HG03135 (cell line): Measurements from ENCODE around the gene FALEC.

Source experiments
- ATAC-seq: cut with Tn5 transposase; IDR thresholded peaks from one replicate; pipeline ENCODE4 v1.9.1; 2021; ENCODE audit warnings: mild to moderate bottlenecking, moderate library complexity; ENCODE audit not compliant: unreplicated experiment

The FALEC gene

DNA sequence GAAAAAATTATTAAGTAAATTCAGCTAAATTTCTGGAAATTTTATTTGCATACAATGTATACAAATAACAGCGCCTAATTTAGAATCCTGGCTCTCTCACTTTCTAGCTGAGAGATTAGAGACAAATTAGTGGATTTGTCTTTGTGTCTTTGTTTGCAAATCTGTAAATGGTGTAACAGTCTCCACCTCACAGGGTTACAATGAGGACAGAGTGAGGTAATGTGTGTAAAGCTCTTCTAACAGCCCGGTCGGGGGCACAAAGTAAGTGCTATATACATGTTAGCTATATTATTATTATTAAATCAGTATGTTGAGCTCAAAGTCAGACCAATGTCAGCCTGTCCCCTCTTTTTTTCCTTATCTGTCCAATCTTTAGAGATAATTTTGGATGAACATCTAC, 28.7 kb downstream of the FALEC start:
- ATAC-seq = no peak

DNA sequence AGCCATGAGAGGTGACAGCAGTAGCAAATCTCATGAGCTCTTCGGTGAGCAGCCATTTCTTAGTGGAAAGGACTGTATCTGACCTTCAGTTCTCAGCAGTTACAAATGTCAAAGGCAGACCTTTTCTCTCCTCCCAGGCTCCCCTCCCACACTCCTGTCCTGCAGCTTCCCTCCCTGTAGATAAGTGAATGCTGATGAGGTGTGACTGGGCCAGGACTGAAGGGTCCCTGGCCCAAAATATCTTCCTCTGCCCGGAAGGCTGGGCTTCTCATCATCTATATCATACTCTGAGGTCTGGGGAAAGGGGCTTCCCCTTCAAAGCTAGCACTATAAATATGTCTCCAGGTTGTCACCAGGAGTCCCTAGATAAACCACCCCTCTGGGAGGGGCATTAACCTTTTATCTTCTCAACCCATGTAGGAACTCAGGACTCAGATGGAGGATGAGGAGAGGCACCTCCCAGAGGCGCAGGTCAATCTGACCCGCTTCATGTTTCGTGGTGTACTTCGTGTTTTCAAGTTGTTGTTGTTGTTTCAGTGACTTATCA, 30.0 kb downstream of the FALEC start:
- no peak for ATAC-seq

DNA sequence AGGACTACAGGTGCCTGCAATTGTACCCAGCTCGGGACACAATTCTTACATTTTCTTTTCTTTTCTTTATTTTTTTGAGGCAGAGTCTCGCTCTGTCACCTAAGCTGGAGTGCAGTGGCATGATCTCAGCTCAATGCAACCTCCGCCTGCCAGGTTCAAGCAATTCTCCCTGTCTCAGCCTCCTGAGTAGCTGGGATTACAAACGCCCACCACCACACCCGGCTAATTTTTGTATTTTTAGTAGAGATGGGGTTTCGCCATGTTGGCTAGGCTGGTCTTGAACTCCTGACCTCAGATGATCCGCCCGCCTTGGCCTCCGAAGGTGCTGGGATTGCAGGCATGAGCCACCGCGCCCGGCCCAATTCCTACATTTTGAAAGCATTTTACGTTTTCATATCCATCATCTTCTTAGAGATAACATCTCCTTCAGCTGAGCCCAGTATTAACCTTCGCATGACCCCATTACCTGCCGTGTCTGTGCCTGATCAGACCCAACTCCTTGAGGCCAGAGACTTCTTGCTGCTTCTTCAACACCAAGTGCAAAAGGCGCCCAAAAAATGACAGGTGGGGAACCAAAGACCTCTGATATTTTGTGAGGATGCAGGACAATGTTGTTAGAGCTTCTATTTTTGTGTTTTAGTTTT, 30.9 kb downstream of the FALEC start:
- no peak for ATAC-seq

DNA sequence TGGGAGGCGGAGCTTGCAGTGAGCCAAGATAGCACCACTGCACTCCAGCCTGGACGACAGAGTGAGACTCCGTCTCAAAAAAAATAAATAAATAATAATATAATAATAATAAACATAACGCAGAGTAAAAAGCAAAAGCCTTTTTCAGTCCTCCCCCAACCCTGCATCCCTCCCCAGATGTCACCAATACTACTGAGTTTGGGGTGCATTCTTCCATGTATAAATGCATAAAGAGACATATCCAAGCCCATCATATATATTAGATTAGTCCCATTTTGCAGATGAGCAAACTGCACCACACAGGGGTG, 32.7 kb downstream of the FALEC start:
- no peak for ATAC-seq

DNA sequence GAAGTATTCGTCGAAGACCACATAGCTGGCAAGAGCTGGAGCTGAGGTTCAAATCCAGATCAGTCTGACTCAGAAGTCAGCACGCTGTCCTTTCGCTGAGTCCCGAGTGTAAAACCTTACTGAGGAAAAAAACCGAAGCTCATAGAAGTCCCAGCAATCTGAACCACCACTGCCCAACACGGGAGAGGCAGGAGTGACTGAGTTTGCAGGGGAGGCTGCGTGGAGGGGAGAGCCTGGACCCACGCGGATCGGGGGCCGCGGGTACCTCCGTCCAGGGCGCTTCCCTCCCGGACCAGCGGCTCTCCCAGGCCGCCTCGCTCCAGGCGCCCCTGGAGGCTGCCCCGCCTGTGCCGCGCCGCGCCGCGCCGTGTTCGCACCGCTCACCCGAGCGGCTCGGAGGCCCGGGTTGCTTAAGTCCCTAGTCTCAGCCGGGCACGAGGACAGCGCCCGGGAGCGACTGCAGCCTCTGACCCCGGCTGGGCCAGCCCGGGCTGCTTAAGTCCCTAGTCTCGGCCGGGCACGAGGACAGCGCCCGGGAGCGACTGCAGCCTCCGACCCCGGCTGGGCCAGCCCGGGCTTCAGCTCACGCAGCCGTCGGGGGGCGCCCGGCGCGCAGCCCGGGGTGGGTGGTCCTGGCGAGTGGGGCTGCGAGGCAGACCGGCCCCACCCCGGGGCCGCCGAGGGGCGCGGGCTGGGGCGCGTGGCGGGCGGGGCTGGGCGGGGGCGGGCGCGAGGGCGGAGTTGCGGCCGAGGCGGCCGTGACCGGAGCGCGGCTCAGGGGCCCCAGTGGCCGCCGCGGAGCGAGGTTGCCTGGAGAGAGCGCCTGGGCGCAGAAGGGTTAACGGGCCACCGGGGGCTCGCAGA, 33.3 kb downstream of the FALEC start, which contains the start of gene ADAMTSL4:
ADAMTSL4 (plus strand) TSS at position 777 of the 864 bp plus-strand sequence. CDS start 2,881 bp downstream, outside the sequence.
- no peak for ATAC-seq

DNA sequence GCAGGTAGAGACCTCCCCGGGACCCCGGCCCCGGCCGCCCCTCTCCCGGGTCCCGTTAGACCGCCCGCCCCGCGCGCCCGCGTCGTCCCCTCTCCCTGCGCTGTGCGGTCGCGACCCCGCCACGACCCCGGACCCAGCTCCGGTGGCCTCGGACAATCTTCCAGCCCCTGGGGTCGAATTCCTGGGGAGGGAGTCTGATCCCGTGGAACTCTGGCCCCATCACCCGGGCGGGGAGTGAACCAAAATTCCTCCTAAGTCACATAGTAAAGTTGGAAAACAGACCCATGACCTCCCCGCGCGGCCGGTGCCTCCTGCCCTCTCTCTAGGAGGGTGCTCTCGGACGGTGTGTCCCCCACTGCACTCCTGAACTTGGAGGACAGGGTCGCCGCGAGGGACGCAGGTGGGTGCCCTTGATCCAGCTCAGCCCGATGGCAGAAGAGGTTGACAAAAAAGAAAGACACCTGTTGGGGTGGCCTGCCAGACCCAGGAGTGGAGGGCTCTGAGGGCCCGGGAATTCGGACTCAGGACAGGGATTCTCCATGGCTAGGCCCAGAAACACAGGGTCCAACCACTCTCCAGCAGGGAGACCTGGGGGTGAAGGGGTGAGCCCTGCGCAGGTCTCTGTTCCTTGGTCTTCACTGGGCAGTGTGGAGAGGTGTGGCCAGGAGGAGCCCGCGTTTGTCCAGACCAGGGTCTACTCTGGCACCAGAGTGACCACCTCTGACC, 34.1 kb downstream of the FALEC start:
- ATAC-seq = no peak

DNA sequence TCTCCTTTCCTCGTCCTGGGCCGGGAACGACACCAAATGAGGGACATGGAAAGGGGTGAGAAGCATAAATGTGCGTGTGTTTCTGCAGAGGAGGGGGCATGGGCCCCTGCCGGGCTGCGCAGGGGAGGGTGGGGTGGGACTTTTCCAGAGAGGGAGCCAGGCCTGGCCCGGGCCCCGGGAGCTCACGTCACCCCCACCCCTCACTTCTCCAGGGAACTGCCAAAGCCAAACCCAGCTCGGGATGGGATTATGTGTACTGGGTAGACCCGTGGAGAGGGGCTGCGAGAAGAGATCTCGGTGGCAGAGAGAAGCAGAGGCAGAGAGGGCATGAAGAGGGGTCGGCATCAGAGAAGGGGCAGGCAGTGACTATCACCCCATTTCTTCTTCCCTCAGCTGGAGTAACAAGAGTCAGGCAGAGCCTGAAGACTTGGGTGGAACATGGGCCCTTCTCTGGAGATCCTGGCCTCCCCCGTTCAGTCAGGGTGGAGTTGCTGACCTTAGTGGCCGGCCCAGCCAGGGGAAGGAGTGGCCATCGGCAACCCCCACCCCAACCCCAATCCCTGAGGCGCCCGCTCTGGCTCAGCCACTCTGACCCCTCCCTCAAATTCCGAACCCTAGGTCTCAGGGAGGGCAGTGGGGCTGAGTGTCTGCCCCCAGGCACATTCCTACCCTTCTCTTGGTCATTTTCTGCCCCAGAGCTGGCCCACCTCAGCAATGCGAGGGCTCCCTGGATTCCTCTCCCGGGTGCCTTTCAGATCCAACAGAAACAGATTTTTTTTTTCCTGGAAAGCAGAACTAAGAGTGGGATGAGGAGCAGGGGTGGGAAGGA, 34.9 kb downstream of the FALEC start:
- ATAC-seq = no peak

DNA sequence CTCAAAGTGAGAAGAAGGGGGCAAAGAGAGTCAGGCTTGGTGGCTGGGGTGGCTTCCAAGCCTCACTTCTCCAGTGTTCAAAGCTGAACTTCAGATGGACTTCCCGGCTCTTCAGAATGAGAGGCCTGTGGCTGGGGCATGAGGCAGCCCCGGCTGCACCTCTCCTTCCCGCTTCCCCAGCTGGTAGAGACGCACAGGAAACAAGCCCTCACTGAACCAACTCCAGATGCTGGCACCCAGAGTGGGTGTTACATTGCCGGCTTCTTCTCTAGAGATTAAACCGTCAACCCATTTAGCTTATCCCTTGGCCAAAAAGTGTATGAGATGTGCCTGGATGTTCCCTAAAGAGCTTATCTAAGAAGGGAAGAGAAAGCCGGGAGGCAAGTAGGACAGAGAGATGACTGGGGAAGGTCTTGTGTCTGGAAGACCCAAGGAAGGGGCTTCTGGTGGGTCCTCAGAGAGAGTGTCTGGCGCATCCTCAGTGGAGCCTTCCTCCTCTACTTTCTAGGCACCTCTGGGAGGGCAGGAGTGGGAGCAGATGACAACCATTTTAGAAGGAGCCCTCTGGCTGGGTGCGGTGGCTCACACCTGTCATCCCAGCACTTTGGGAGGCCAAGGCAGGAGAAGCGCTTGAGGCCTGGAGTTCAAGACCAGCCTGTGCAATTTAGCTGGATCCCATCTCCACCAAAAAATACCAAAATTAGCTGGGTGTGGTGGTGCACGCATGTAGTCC, 35.7 kb downstream of the FALEC start:
- no peak for ATAC-seq

DNA sequence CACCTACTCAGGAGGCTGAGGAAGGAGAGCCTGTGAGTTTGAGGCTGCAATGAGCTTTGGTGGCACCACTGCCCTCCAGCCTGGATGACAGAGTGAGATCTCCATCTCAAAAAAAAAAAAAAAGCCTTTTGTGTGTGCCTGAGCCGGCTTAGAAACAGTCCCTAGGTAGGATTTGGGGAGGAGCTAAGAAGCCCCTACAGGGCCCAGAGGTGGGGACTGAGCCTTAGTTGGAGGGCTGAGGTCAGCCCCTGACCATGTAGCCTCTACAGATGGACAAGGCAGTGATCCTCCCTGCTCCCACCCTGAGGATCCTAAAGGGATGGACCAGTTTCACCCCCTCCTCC, 36.2 kb downstream of the FALEC start:
- no peak for ATAC-seq

DNA sequence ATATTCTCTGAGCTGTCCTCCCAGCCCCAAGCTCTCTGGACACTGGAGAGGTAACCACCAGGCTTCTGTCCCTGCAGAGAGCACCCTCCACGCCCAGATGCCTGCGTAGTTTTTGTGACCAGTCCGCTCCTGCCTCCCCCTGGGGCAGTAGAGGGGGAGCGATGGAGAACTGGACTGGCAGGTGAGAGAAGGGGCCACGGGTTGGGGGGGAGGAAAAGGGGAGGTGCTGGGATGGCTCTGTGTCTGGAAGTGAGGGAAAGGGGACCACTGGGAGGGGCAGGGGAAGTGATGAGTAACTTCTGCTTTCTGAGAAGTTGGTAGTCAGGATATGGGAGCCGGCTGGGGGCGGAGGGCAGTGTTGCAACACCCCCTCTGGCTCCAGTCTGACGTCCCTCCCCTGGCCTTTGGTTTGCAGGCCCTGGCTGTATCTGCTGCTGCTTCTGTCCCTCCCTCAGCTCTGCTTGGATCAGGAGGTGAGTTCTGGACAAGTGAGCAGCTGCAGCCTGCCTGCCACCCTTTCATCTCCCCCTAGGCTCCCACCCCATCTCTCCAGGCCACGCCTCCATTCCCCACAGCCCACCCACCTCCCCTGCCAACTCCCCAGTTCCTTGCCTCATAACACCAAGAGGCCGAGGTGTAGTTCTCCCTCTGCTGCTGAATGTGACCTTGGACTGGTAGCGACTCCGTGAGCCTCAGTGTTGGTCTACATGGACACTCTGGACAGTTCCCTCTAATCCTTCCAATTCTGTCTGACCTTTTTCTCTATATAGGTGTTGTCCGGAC, 36.8 kb downstream of the FALEC start:
- no peak for ATAC-seq

DNA sequence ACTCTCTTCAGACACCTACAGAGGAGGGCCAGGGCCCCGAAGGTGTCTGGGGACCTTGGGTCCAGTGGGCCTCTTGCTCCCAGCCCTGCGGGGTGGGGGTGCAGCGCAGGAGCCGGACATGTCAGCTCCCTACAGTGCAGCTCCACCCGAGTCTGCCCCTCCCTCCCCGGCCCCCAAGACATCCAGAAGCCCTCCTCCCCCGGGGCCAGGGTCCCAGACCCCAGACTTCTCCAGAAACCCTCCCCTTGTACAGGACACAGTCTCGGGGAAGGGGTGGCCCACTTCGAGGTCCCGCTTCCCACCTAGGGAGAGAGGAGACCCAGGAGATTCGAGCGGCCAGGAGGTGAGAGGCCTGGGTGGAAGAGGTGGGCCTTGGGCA, 37.3 kb downstream of the FALEC start:
- no peak for ATAC-seq

DNA sequence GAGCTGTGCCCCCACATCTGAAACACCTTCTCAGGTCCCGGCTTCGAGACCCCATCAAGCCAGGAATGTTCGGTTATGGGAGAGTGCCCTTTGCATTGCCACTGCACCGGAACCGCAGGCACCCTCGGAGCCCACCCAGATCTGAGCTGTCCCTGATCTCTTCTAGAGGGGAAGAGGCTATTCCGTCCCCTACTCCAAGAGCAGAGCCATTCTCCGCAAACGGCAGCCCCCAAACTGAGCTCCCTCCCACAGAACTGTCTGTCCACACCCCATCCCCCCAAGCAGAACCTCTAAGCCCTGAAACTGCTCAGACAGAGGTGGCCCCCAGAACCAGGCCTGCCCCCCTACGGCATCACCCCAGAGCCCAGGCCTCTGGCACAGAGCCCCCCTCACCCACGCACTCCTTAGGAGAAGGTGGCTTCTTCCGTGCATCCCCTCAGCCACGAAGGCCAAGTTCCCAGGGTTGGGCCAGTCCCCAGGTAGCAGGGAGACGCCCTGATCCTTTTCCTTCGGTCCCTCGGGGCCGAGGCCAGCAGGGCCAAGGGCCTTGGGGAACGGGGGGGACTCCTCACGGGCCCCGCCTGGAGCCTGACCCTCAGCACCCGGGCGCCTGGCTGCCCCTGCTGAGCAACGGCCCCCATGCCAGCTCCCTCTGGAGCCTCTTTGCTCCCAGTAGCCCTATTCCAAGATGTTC, 38.0 kb downstream of the FALEC start:
- no peak for ATAC-seq

DNA sequence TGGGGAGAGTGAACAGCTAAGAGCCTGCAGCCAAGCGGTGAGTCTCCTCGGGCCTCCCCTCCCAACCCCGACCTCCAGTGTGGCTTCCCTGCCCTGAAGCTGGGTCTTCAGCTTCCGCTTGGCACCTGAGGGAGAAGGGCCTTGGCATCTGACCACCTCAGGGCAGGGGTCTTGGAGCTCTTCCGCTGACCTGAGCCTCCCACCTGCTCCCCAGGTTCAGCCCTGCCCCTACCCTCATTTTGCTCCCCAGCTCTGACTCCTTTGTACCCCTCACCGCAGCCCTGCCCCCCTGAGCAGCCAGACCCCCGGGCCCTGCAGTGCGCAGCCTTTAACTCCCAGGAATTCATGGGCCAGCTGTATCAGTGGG, 38.5 kb downstream of the FALEC start:
- ATAC-seq = no peak

DNA sequence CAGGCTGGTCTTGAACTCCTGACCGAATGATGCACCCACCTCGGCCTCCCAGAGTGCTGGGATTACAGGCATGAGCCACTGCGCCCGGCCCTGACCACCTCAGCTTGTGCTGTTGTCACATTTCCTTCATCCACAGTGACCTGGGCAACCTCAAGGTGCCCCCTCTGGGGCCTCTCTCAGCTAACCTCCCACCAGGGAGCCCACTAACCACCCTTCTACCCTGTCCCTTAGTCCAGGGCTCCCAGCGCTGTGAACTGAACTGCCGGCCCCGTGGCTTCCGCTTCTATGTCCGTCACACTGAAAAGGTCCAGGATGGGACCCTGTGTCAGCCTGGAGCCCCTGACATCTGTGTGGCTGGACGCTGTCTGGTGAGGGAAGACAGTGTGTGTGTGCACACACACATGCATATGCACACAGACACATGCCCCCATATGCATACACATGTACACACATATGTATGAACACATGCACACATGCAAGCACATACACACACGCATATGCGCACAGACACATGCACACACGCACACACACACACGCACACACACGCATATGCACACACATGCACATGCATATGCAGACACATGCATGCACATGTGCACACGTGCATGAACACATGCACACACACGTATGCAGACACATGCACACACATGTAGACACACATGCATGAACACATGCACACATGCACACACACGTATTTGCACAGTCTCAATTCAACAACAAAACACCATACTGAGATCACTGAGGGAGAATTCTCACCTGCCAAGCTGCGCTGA, 39.8 kb downstream of the FALEC start:
- no peak for ATAC-seq

DNA sequence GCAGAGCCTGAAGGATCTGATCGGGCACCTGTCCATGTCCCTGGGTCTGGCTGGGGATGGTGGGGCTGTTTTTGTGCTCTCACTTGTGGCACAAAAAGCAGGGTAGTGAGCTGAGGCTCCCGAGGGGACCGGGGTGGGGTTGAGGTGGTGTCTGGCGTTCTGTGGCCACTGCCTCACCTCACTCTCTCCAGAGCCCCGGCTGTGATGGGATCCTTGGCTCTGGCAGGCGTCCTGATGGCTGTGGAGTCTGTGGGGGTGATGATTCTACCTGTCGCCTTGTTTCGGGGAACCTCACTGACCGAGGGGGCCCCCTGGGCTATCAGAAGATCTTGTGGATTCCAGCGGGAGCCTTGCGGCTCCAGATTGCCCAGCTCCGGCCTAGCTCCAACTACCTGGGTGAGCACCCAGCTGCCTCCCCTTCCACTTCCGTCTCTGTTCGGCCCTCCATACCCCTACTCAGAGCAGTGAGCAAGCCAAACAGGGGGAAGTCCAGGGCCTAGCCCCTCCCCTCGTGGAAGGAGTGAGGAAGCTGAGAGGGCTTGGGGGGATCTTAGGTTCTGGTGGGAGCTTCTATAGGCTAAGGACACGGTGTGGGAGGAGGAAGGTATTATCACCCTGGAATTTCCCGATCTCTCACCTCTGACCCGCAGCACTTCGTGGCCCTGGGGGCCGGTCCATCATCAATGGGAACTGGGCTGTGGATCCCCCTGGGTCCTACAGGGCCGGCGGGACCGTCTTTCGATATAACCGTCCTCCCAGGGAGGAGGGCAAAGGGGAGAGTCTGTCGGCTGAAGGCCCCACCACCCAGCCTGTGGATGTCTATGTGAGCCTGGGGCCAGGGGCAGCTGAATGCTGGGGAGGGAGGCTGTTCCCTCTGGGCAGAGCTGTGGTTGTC, 40.7 kb downstream of the FALEC start:
- ATAC-seq = no peak

DNA sequence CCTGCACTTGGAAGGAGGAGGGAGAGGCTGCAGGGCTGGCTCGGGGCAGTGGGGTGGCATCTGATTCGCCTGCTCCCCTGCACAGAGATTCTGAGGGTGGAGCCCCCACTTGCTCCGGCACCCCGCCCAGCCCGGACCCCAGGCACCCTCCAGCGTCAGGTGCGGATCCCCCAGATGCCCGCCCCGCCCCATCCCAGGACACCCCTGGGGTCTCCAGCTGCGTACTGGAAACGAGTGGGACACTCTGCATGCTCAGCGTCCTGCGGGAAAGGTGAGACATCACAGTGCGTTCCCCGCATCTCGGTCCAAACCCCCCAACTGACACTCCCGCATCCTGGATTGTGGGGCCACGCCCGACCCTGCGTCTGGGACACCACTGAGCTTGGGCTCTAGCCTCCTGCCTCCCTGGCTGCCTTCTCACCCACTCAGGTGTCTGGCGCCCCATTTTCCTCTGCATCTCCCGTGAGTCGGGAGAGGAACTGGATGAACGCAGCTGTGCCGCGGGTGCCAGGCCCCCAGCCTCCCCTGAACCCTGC, 41.6 kb downstream of the FALEC start:
- ATAC-seq = no peak

DNA sequence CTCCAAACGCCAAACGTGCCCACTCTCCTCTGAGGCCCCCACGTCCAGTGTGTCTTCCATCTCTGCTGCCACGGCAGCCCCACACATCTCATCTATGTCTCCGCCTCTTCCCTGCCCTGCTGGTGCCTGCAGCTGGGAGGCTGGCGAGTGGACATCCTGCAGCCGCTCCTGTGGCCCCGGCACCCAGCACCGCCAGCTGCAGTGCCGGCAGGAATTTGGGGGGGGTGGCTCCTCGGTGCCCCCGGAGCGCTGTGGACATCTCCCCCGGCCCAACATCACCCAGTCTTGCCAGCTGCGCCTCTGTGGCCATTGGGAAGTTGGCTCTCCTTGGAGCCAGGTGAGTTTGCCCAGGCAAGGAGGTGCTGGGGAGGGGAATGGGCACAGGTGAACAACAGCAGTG, 42.3 kb downstream of the FALEC start:
- no peak for ATAC-seq
